Stomach smooth muscle (tissue), 2 donors: Measurements from ENCODE around the gene NOP14.
"Not testable (repeated sequence)": the region's sequence is repeated elsewhere in the genome, so short reads cannot be mapped to it uniquely, and the experiment has no call there.

Source experiments
- H3K27ac ChIP-seq: one replicate; pipeline ENCODE4 v1.7.0; 2013; ENCODE audit warnings: mild to moderate bottlenecking, low read length, inconsistent platforms
- H3K27me3 ChIP-seq, 2 donors: one replicate each; pipeline ENCODE4 v1.7.0; 2013; ENCODE audit warnings: low read length in 2 of 2; ENCODE audit not compliant: insufficient read depth in 2 of 2, control insufficient read depth in 1 of 2
- H3K36me3 ChIP-seq, 2 donors: one replicate each; pipeline ENCODE4 v1.7.0; 2013; ENCODE audit warnings: low read length in 2 of 2; ENCODE audit not compliant: control insufficient read depth in 2 of 2, insufficient read depth in 2 of 2
- H3K4me1 ChIP-seq: one replicate; pipeline ENCODE4 v1.7.0; 2013; ENCODE audit warnings: low read length; ENCODE audit not compliant: control insufficient read depth, insufficient read depth
- H3K4me3 ChIP-seq, 2 donors: one replicate each; pipeline ENCODE4 v1.7.0; 2013; ENCODE audit warnings: low read length in 2 of 2
- H3K9ac ChIP-seq, 2 donors: one replicate each; pipeline ENCODE4 v1.7.0; 2013; ENCODE audit warnings: low read length in 2 of 2, mild to moderate bottlenecking in 1 of 2
- H3K9me3 ChIP-seq, 2 donors: one replicate each; pipeline ENCODE4 v1.7.0; 2013; ENCODE audit warnings: low read length in 2 of 2; ENCODE audit not compliant: control insufficient read depth in 2 of 2
- donor health status: healthy.
- donor health status: Pancreatic carcinoma.

Gene NOP14

DNA sequence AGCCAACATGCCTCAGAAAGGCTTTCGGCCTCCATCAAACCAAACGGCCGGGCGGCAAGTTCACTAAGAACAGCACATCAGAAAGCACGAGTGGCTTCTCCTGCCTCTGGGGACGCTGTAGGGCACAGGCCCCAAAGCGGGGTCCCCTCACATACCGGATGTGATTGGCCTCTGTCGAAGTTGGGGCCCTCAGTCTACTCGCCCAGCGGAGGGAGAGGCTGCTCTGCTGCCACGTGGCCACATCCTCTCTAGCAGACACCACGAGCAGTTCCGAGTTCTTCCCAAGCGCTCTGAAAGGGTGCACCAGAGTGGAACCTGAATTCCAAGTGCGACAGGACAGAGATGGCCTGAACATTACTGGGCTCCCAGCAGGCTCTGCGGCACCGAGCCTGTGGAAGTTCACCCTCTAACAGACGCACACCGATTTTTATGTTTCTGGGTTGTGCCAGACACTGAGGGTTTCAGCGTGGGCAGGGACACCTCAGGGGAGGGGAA is 21.1 kb downstream of the NOP14 start:
- Histone ChIP-seq H3K9me3 (no peaks in the 10 kb centered on the region), H3K36me3 (peaks cover 54 to 77% of the 10 kb centered on the region in 2 donors), H3K4me3 (no peak overlapping the region), H3K9ac (no peak overlapping the region), H3K27ac (no peak overlapping the region), H3K4me1 (peaks cover 3% of the 10 kb centered on the region), H3K27me3 (no peaks in the 10 kb centered on the region)

DNA sequence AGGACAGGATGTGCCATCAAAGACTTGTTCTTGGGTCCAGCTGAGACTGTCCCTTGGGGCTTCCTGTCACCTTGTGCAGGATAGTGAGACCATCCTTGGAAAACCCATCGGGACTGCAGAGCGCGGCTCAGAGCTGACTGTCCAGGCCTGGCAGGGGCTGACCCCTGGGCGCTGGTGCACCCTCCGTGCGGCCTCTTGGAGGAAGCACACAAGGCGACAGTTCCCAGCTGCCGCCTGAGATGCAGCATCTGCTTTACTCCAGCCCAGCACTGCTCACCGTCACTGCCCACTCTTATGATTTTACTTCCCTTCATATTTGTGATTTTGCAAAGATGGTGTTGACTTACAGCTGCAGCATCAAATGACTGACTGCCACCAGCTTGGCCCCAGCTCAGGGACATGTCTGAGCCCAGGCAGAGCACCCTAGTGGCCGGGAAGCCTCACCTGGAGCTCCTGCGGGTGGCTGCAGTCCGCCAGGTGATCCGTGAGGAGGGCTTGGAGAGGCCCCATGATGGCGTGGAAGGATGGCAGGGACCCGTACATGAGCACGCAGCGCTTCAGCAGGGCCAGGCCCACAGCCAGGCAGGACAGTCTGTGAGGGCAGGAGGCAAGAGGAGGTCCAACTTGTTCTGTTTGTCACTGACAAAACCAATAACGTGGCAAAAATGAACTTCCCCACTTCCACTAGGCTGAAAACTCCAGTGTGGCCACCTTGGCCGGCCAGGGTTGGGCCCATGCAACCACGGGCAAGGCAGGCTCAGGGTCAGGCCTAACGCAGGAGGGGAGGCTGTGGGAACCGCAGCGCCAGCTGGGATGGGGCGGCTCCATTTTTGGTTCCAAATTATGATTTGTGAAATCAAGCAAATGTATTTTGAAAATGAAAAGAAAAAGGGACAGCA is 21.8 kb downstream of the NOP14 start:
- H3K9ac ChIP-seq = no peak overlapping the region
- no peaks in the 10 kb centered on the region for H3K9me3 ChIP-seq
- no peak overlapping the region for H3K27ac ChIP-seq
- H3K36me3 ChIP-seq = peaks cover 50 to 71% of the 10 kb centered on the region in 2 donors
- peaks cover 9% of the 10 kb centered on the region for H3K4me1 ChIP-seq
- H3K4me3 ChIP-seq = no peak overlapping the region
- H3K27me3 ChIP-seq = no peaks in the 10 kb centered on the region

DNA sequence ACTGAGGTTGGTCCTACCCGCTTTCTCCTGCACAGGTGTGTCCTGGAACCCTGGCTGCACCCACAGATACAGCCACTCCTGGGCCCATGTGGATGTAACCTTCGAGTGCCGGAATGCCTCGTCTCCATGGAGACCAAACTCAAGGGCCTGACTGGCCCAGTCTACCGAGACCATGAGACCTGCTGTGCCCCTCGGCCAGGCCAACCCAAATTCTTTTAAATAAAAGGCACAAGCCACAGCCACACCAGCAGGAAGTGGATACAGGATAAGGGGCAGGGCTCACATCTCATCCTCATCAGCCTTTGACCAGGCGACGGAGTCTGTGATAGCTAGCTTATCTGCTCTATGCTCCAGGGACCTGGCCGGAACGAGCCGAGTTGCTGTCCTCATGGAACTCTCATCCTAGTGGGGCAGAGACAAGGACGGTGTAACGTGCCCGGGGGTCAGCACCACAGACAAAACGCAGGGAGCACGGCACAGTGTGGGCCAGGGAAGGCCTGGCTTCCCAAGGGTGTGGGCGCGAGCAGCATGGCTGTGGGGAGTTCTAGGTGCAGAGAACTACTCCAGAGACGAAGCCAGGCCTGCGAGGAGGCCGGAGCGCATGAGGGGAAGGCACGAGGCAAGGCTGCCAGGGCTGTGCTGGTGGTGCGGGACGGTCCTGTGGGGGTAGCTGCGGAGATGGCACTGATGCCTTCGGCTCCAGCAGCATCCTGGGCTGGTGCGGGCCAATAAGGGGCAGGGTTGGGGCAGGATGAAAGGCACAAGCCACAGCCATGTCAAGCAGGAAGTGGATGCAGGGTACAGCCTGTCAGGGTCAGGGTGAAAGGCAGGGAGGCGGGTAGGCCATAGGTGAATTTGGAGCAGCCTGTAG is 22.7 kb downstream of the NOP14 start:
- no peak overlapping the region for H3K4me3 ChIP-seq
- H3K9ac ChIP-seq = no peak overlapping the region
- no peaks in the 10 kb centered on the region for H3K9me3 ChIP-seq
- H3K27me3 ChIP-seq = no peaks in the 10 kb centered on the region
- H3K27ac ChIP-seq = no peak overlapping the region
- peaks cover 43 to 64% of the 10 kb centered on the region in 2 donors for H3K36me3 ChIP-seq
- H3K4me1 ChIP-seq = peaks cover 18% of the 10 kb centered on the region

DNA sequence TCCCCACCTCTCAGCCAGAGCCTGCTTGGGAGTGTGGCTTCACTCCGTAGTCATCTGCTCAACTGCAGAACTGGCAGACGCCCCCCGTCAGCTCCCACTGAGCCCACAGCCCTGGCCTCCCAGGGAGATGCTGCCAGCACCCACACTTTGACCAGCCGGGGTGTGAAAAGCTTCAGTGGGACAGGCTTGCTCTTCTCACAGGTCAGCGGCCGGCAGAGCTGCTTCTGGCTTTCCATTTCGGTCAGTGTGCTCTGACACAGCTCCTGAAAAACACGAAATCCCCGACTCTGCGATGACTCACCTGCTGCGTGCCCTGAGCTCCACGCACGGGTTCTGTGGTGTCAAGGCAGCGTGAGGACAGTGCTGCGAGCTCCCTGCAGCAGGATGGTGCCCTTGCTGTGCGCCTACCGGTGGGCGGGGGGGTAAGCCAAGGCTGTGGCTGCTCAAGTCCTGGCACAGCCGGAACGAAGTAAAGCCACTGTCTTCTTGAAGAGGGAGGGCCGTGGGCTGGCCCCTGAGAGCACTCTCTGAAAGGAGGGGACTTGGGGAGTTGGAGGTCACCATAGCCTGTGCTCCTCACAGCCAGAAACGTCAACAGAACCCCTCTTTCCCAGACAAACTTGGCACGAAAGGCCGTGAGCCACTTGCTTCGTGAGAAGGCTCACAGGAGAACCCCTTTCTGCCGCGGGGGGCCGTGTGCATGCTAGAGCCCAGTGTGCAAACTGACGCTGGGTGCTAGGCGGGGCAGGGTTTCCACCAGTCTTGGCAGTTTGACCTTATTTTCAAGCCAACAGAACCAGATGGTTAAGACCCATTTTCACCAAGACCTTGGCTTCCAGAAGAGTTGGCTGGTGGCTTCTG is 23.6 kb downstream of the NOP14 start:
- no peaks in the 10 kb centered on the region for H3K9me3 ChIP-seq
- H3K27ac ChIP-seq = no peak overlapping the region
- H3K27me3 ChIP-seq = no peaks in the 10 kb centered on the region
- no peak overlapping the region for H3K4me3 ChIP-seq
- H3K4me1 ChIP-seq = peaks cover 24% of the 10 kb centered on the region
- peaks cover 37 to 58% of the 10 kb centered on the region in 2 donors for H3K36me3 ChIP-seq
- H3K9ac ChIP-seq = no peak overlapping the region

DNA sequence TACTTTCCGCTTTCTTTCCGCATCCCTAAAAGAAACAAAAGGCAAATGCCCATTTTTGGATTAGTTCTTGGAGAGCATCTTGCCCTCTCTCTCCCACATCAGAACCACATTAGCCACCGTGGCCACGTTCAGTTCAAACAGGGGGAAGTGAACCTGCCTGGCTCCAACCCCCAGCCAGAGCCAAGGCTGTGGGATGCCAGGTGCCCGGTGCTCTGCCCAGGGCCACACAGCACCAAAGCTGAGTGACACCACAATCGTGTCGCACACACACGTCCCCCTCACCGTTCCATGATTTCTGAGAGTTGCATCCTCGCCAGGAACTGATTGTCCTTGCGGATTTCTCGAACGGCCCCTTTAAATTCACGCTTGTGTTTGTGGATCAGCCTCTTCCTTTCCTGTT is 24.3 kb downstream of the NOP14 start:
- no peak overlapping the region for H3K27ac ChIP-seq
- H3K9ac ChIP-seq = no peak overlapping the region
- peaks cover 37 to 55% of the 10 kb centered on the region in 2 donors for H3K36me3 ChIP-seq
- peaks cover 25% of the 10 kb centered on the region for H3K4me1 ChIP-seq
- H3K27me3 ChIP-seq = no peaks in the 10 kb centered on the region
- no peaks in the 10 kb centered on the region for H3K9me3 ChIP-seq
- no peak overlapping the region for H3K4me3 ChIP-seq

DNA sequence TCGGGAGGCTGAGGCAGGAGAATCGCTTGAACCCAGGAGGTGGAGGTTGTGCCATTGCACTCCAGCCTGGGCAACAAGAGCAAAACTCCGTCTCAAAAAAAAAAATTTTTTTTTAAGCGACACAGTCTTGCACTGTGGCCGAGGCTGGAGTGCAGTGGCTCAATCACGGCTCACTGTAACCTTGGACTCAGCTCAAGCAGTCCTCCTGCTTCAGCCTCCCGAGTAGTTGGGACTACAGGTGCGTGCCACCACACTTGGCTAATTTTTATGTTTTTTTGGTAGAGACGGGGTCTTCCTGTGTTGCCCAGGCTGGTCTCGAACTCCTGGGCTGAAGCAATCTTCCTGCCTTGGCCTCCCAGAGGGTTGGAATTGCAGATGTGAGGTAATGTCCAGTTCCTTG is 24.8 kb downstream of the NOP14 start:
- H3K4me1 ChIP-seq = peaks cover 30% of the 10 kb centered on the region

DNA sequence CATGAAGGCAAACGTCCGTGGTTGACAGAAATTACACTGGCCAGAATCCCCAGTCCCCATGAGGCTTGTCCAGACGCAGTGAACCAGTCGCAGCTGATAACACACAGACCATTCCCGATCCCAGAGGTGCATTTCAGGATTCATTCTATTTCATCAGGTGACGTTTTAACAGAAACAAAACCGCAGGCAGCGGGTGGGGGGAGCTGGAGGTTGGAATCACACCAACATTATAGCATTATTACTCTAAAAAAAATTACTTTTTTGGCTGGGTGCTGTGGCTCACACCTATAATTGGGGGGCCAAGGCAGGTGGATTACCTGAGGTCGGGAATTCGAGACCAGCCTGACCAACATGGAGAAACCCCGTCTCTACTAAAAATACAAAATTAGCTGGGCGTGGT is 25.2 kb downstream of the NOP14 start:
- Histone ChIP-seq H3K27ac (no peak overlapping the region), H3K4me1 (peaks cover 34% of the 10 kb centered on the region), H3K9ac (no peak overlapping the region), H3K27me3 (no peaks in the 10 kb centered on the region), H3K4me3 (no peak overlapping the region), H3K36me3 (peaks cover 37 to 49% of the 10 kb centered on the region in 2 donors), H3K9me3 (no peaks in the 10 kb centered on the region)

More for the DNA sequence above, 24.8 kb downstream of the NOP14 start:
- not testable (repeated sequence) for H3K9ac ChIP-seq, H3K4me3 ChIP-seq, H3K27ac ChIP-seq, H3K9me3 ChIP-seq, H3K27me3 ChIP-seq
- peaks cover 37 to 53% of the 10 kb centered on the region in 2 donors for H3K36me3 ChIP-seq

DNA sequence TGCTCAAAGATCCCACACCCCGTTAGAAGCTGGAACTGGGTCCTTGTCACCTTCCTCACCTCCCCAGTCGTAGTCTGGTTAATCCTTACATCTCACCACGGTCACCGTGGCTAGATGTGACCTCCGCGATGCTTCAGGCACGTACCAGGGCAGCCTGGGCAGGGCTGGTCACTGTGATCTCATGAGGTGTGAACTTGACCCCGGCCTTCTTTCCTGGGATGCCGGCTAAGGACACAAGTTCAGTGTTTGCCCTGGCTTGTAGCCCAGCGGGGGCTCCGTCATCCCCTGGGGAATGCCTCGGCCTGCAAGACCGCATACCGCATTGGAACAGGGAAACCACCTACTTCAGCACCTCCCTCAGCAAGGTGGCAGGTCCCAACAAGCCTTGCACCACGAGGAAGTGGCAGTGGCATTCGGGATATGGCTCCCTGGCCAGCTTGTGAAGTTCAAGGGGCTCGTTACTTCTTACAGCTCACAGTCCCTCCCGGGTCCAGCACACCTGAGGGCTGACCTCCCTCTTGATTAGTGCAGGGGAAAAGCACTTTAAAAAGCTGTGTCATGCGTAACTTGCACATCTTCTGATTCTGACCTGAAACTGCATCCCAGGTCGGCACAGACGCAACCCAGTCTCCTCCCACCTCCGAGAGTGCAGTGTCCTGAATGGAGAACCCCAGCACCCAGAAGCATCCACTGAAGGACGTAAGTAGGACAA is 25.9 kb downstream of the NOP14 start:
- Histone ChIP-seq H3K27ac (no peak overlapping the region), H3K9ac (no peak overlapping the region), H3K4me3 (no peak overlapping the region), H3K4me1 (peaks cover 37% of the 10 kb centered on the region), H3K36me3 (peaks cover 33 to 47% of the 10 kb centered on the region in 2 donors), H3K27me3 (no peaks in the 10 kb centered on the region), H3K9me3 (no peaks in the 10 kb centered on the region)

DNA sequence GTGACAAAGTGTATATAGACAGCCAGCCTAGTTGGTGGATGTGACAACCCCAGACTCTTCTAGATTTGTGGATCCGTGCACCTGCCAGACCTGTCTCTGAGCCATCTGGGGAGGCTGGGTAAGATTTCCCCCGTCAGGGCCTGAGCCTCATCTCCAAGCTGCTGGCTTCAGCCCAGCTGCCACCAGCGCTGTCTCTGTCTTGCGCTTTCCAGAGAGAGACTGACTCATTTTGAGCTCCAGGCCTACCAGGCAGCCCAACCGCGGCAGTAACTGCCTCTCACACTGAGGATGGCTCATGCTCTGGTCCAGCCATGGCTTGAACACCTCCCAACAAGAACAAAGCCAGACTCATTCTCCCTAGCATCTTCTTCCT is 26.4 kb downstream of the NOP14 start:
- H3K27me3 ChIP-seq = no peaks in the 10 kb centered on the region
- no peak overlapping the region for H3K9ac ChIP-seq
- no peaks in the 10 kb centered on the region for H3K9me3 ChIP-seq
- H3K4me1 ChIP-seq = peaks cover 37% of the 10 kb centered on the region
- H3K36me3 ChIP-seq = peaks cover 29 to 41% of the 10 kb centered on the region in 2 donors
- H3K27ac ChIP-seq = no peak overlapping the region
- H3K4me3 ChIP-seq = no peak overlapping the region
